HTERT RPE-1 (cell line): ENCODE measurements around the gene ADAMTS15.

ENCODE experiments used
- in situ Hi-C: fragments of 300-500 bp; cut with MboI; formaldehyde crosslinking; loops from 4 replicates; pipeline ENCODE4 v1.14.3; 2020; ENCODE audit warnings: low sequenced_read_pairs

ADAMTS15 gene

DNA sequence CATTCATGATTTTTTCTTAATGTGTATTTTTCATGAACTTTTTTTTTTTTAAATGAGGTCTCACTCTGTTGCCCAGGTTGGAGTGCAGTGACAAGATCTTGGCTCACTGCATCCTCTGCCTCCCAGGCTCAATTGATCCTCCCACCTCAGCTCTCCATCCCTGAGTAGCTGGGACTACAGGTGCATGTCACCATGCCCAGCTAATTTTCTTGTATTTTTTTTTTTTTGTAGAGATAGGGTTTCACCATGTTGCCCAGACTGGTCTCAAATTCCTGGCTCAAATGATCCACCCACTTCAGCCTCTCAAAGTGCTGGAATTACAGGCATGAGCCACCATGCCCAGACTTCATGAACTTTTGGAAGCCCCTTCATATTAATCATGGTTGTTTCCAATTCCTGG lies 49.7 kb downstream of the ADAMTS15 start:
- in situ Hi-C loops = no loop called here

DNA sequence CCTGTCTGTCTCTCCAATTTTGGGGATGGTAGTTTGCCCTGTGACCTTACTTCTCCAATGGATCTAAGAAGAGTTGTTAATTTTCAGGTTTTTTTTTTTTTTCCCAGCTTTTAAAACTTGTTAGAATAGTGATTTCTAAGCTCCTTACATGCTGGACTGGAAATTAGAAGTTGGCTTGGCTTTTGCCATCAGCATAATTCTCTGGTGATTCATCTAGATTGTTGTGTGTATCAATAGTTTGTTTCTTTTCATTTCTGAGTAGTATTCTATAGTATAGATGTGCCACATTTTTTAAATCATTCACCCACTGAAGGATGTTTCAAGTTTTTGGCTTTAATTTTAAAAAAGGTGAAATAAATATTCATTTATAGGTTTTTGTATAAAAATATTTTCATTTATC lies 51.4 kb downstream of the ADAMTS15 start:
- in situ Hi-C loops = no loop called here

DNA sequence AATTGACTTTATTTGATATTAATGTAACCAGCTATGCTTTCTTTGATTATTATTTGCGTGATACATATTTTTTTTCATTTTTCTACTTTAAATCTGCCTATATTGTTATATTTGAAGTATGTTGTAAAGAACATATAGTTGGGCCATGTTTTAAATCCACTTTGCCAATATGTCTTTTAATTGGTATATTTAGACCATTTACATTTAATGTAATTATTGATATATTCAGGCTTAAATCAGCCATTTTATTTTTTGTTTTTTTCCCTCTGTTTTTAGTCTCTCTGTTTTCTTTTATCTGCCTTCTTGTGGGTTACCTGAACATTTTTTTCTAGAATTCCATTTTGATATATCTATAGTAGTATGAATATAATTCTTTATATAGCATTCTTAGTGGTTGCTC lies 55.9 kb downstream of the ADAMTS15 start:
- in situ Hi-C loops = no loop called here

DNA sequence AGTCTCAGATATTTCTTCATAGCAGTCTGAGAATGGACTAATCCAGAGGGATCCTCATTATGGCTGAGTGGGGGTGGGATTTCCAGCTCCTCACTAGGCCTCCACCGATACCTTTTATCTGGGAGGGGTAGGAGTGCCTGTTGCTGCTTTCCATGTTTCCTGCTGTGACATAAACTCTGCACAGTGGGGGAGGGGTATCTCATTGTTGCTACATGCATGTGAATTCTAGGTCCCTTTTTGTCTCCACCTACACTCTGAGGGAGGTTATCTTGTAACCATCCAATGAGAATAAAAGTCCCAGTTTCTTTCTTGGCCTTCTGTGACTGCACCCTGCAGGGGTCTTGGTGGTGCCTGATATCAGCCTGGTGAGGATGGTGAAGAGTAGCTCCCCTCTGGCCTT lies 60.5 kb downstream of the ADAMTS15 start:
- in situ Hi-C loops = no loop called here

DNA sequence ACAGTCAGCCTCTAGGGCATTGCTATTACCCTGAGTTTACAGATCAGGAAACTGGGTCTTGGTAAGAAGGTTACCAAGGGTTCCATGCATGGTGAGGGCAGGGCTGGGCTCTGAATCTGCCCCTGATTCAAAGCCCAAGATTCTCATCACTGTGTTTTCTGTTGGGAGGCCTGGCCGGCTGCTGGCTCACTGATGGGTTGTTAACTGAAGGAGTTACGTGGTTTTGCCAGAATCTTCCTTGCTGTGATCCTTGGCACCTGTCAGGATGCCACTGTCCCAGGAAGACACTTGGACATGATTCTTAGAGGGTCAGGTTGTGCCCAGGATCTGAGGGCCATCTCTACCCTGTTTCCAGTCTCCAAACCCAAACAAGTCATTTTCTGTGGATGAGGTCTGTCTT lies 61.5 kb downstream of the ADAMTS15 start:
- in situ Hi-C loops = no loop called here

GRCh38 chr11:130510407-130511006 lies 62.1 kb downstream of the ADAMTS15 start:
- in situ Hi-C loops = no loop called here

DNA sequence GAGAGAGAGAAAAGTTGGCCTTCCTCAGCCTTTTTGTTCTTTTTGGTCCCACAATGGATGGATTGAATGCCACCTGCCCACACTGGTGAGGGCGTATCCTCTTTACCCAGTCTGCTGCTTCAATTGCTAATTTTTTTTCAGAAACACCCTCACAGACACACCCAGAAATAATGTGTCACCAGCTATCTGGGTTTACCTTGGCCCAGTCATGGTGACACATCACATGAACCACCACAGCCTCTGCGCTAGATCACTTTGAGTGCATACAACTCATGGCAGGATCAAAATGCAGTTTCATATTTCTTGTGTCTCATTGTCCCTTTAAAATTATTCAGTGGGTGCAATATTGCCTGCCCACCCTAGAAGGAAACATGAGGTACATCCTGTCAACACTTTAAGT lies 63.3 kb downstream of the ADAMTS15 start:
- in situ Hi-C loops = no loop called here

GRCh38 chr11:130512662-130513061 lies 64.2 kb downstream of the ADAMTS15 start:
- in situ Hi-C loops = no loop called here

GRCh38 chr11:130513132-130513531 lies 64.7 kb downstream of the ADAMTS15 start:
- in situ Hi-C loops = no loop called here

DNA sequence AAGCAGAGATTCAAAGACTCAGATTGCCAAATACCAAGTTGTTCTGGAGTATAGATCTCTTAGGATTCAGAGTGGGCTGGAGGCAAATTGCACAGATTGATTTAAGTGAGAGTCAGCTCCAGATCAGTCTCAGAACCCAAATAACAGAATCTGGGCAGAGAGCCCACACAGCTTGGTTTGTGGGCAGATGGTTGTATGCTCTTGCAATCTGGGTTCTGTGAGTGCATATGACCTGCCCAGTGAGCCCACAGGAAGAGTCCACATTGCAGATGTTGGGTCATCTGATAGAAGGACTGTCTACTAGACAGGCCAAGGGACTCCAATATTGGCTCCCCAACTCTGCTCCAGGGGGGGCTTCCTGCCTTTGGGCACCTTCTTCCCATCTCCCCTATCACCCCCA lies 65.9 kb downstream of the ADAMTS15 start:
- in situ Hi-C loops = no loop called here

DNA sequence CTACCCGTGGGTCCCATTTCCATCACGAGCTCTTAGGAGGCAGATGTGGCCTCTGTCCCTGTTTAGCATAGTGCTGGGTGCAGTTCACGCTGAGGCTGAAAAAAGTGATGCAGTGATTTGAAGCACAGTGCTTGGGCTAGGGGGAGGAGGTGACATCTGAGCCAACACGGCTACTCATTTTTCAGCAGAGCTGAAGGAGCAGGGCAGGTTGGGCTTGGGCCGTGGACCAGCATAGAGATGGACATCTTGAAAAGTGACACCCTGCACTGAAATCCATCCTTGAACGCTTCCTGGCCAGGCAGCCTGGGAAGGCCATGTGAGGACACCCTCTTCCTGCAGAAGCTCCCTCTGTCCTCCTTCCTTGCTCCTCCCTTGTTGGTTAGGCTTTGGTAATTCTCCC lies 66.4 kb downstream of the ADAMTS15 start:
- in situ Hi-C loops = no loop called here

DNA sequence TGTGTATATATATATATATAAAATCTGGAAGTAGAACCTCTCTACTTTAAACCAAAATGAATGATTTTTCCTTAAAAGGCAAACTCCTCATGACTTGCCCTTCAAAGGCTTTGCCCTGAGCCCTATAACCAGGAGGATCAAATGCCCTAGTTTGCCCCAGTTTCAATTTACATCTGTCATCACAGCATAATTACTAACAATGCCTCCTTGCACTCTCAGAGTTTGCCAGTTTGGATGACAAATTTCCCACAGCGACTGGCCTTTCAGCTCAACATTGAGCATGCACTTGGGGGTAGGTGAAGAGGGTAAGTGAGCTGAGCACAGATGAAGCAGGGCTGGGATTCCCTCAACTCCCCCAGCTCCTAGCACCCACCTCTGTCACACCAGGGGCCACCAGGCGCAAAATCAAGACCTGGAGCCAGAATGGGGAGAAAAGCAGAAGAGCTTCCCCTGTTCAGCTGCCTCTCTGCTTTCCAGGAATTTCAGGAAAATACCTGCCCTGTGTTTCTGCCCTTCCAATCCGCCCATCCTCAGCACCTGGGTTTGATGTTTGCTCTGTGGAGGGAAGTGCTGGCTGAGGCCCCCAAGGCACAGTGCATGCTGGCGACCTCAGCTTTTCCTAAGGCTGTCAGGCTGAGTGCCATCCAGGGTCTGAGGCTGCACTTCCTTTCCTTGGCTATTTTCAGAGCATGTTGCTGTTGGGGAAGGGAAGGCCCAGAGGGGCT lies 67.5 kb downstream of the ADAMTS15 start:
- in situ Hi-C loops = no loop called here

- in situ Hi-C loops = no loop called here
Observed at GRCh38 chr11:130516554-130517505, 68.4 kb downstream of the ADAMTS15 start.

DNA sequence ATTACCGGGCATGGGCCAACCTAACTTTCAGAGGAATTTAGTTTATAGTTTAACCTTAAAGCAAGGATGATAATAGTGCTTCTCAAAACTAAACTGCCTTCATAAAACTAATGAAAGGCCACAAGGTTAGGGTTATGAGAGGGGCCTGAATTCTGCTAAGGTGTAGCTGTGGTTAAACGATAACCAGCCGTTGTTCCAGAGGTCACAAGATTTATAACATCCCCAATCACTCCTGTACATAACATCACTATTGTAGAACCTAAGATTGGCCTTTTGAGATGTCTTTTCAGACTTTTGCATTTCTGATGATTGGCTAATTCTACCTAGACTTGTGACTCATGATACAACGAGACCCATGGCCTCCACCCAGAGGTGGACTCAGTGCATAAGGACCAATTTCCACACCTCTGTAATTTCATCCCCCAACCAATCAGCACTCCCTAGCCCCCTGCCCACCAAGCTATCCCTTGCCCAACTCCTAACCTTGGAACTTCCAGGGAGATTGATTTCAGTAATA lies 69.8 kb downstream of the ADAMTS15 start:
- in situ Hi-C loops = no loop called here

GRCh38 chr11:130519128-130519932 lies 70.9 kb downstream of the ADAMTS15 start:
- in situ Hi-C loops = no loop called here

GRCh38 chr11:130520271-130520671 lies 71.8 kb downstream of the ADAMTS15 start:
- in situ Hi-C loops = no loop called here

GRCh38 chr11:130522284-130522961 lies 74.0 kb downstream of the ADAMTS15 start:
- in situ Hi-C loops = no loop called here

- in situ Hi-C loops = no loop called here
Observed at GRCh38 chr11:130523166-130523565, 74.7 kb downstream of the ADAMTS15 start.

- in situ Hi-C loops = no loop called here
Observed at GRCh38 chr11:130523609-130524008, 75.2 kb downstream of the ADAMTS15 start.
